Left lung (tissue), 10 donors: ENCODE measurements around the gene RNF148. TPM values are rescaled to one million over a fixed set of nuclear protein-coding genes. Genes with fewer than 3 reads are reported as not detected.

Source experiments
- ATAC-seq: fragments of 200-7000 bp; cut with Tn5 transposase; one replicate; pipeline ENCODE4 v1.9.1; 2020; ENCODE audit warnings: moderate library complexity
- DNase-seq, 4 donors: peaks; one replicate each; pipeline ENCODE4 v3.0.0-alpha.2; 2013 to 2020
- H3K27ac ChIP-seq, 2 donors: fragments of 200-600 bp; sonication (generic) in 1 of 2; one replicate each; pipeline versions ENCODE4 v1.5.0 to v1.8.0; 2020 to 2021
- H3K27me3 ChIP-seq, 2 donors: fragments of 200-600 bp; sonication (generic) in 1 of 2; one replicate each; pipeline versions ENCODE4 v1.5.0 to v1.8.0; 2020 to 2021
- H3K36me3 ChIP-seq, 2 donors: fragments of 200-600 bp; sonication (generic) in 1 of 2; one replicate each; pipeline versions ENCODE4 v1.5.0 to v1.8.0; 2020 to 2021
- H3K4me1 ChIP-seq, 2 donors: fragments of 200-600 bp; one replicate each; pipeline ENCODE4 v1.8.0; 2021
- H3K4me3 ChIP-seq, 2 donors: fragments of 200-600 bp; sonication (generic) in 1 of 2; one replicate each; pipeline versions ENCODE4 v1.5.0 to v1.8.0; 2020 to 2021; ENCODE audit warnings: mild to moderate bottlenecking in 1 of 2
- H3K9me3 ChIP-seq, 2 donors: fragments of 200-600 bp; sonication (generic) in 1 of 2; one replicate each; pipeline versions ENCODE4 v1.5.0 to v1.8.0; 2020 to 2021
- intact Hi-C, 2 donors: fragments of 100-400 bp; cut with DNase I; formaldehyde crosslinking; loops; one replicate each; pipeline versions ENCODE4 v1.11.2 to v1.14.2; 2022
- polyA plus RNA-seq, 6 donors: library from polyadenylated mRNA; unstranded; fragments of 120-200 nt; gene quantifications; one replicate each; pipeline ENCODE4 v1.2.1, GENCODE V29; 2013; ENCODE audit not compliant: insufficient read length in 6 of 6
- total RNA-seq, 2 donors: library from RNA; stranded (reverse); fragmentation: NEBNext Ultra II Directional; extraction: Animal tissue kit (Norgen Biotek cat#: 25700); gene quantifications; one replicate each; pipeline ENCODE4 v1.2.1, GENCODE V29; 2021
- TF ChIP-seq, protein P1 (sequence below), 2 donors: fragments of 200-600 bp; sonication (generic) in 1 of 2; IDR thresholded peaks; one replicate each; pipeline versions ENCODE4 v1.5.0 to v1.8.0; 2021; ENCODE audit warnings: antibody characterized with exemption in 2 of 2
- donor health status: DM: no; HTN: yes; CAD: no.
- donor health status: DM: no; HTN: no; CAD: no.

RNF148 gene
- total and polyA plus RNA-seq, 8 donors = 0.34 to 2.1 (median 0.41) TPM; not detected in 1

DNA sequence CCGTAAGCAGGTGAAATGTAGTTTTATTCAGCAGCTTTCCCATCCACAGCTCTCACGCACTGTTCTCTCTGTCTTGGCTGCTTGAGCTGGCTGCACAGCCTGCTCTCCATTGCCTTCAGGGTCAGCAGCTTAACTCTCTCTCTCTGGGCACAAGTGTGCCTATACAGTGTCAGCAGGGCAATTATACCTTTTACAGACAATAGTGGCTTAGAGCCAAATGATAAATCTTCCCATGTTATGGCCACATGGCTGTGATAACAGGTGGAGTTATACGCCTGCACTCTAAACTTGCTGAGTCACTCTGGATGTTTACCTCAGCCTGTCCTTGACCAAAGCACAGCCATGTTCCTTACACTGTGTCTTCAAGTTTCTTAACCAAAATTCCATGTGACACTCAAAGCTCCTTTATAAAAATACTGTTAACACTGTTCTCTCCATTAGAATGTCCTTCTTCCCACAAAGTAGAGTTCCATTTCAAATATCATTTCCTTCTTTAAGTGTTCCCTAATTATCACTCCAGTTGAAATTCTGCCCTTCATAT lies 9.9 kb downstream of the RNF148 start:
- no peak for DNase-seq
- ATAC-seq = no peak
- H3K27me3 ChIP-seq = no peaks in the 10 kb centered on the region

DNA sequence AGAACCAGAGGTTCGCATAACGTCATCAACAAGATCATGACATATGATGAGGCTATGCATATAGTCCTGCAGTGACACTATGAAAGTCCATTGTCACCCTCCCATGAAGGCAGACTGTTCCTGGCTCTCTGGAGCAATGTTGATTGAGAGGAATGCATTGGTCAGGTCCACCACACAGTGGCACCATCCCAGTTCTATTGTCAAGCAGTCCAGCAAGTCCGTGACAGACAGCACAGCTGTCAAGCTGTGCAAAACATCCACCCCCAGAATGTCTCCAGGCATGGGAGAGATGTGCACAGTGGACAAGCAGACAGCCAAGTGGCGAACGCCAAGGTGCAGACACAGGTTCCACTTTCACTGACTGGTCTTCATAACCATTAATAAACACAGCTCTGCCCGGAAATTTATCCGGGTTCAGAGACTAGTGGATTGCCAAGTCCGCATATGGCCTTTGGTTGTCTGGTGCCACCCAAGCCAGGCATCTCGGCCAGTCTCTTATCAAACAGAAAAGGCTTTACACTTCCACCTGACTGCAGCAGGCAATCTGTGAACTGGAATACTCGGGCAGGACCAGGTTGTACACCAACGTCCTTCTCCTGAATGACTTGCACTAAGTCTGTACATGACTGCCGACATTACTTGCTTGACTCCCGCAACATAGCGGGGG lies 11.0 kb downstream of the RNF148 start:
- no peak for ATAC-seq
- TF ChIP-seq, protein P1, sequence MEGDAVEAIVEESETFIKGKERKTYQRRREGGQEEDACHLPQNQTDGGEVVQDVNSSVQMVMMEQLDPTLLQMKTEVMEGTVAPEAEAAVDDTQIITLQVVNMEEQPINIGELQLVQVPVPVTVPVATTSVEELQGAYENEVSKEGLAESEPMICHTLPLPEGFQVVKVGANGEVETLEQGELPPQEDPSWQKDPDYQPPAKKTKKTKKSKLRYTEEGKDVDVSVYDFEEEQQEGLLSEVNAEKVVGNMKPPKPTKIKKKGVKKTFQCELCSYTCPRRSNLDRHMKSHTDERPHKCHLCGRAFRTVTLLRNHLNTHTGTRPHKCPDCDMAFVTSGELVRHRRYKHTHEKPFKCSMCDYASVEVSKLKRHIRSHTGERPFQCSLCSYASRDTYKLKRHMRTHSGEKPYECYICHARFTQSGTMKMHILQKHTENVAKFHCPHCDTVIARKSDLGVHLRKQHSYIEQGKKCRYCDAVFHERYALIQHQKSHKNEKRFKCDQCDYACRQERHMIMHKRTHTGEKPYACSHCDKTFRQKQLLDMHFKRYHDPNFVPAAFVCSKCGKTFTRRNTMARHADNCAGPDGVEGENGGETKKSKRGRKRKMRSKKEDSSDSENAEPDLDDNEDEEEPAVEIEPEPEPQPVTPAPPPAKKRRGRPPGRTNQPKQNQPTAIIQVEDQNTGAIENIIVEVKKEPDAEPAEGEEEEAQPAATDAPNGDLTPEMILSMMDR (IDR thresholded peaks at IDR 0.05) = no peak
- no peak overlapping the region for H3K4me3 ChIP-seq
- H3K27ac ChIP-seq = no peak overlapping the region
- H3K27me3 ChIP-seq = no peaks in the 10 kb centered on the region
- intact Hi-C loops = no loop called here
- H3K9me3 ChIP-seq = peaks cover 0 to 3% of the 10 kb centered on the region in 2 donors
- H3K4me1 ChIP-seq = no peaks in the 10 kb centered on the region
- H3K36me3 ChIP-seq = no peaks in the 10 kb centered on the region
- DNase-seq = no peak

More for the DNA sequence above, 9.9 kb downstream of the RNF148 start:
- Histone ChIP-seq H3K9me3 (peaks cover 0 to 3% of the 10 kb centered on the region in 2 donors), H3K27ac (no peak overlapping the region), H3K36me3 (no peaks in the 10 kb centered on the region), H3K4me3 (no peak overlapping the region), H3K4me1 (no peaks in the 10 kb centered on the region)
- TF ChIP-seq, protein P1 (IDR thresholded peaks at IDR 0.05) = no peak
- intact Hi-C loops = no loop called here

DNA sequence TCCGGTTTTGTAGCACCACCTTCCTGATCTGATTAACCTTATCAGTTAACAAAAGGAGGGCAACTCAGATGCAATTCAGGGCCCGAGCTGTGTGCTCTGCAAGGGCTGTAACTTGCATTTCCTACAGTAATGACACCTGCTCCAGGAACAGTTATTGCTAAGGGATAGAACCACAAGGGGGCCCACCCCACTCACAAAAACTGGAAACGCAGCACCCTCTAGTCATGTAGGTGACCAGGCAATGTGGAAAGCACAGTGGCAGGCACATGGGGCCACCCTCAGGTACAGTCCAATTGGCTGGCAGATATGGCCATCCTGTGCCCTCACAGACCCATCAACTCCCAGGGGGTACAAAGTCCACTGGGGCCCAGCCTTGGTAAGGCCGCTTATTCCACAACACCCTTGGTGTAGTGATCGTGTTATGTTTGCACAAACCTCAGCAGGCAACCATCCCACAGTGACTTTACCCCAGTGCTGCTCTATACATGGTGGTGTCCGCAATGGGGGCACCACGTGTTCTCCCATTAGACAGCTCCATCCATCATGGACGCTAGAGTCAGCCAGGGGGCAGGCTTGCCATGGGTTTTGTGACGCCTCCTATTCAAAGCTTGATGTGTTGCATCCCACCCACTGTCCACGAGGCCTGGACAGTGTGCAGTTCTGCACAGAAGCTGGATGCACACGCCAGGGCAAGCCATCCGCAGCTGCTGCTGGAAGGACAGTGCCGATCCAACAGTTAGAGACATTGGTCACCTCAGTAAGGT lies 13.2 kb downstream of the RNF148 start:
- TF ChIP-seq, protein P1 (IDR thresholded peaks at IDR 0.05) = no peak
- H3K4me1 ChIP-seq = no peaks in the 10 kb centered on the region
- ATAC-seq = no peak

DNA sequence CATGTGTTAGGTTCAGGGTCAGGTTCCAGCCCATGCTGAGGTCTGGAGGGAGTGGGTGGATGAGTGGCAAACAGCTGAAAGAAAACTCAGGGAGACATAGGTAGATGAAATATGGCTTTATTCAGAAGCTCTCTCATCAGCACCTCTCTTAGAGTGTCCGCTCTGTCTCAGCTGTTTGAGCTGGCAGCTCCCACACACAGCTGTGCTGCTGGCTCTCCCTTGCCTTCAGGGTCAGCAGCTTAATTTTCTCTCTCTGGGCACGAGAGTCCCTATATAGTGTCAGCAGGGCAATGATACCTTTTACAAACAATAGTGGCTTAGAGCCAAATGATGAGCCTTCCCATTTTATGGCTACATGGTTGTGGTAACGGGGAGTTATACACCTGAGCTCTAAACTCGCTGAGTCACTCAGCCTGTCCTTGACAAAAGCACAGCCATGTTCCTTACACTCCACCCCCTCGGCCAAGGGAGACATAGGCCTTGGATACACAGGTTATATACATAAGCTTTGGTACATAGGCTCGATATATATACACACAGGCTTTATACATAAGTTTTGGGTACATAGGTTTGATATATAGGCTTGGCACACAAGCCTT lies 14.2 kb downstream of the RNF148 start:
- Histone ChIP-seq H3K9me3 (peaks cover 0 to 3% of the 10 kb centered on the region in 2 donors), H3K36me3 (no peaks in the 10 kb centered on the region), H3K4me1 (no peaks in the 10 kb centered on the region), H3K27me3 (no peaks in the 10 kb centered on the region), H3K27ac (no peak overlapping the region), H3K4me3 (no peak overlapping the region)
- ATAC-seq = no peak
- intact Hi-C loops = no loop called here
- no peak for DNase-seq
- TF ChIP-seq, protein P1 (IDR thresholded peaks at IDR 0.05) = no peak

More for the DNA sequence above, 13.2 kb downstream of the RNF148 start:
- H3K27ac ChIP-seq = no peak overlapping the region
- DNase-seq = no peak
- no peaks in the 10 kb centered on the region for H3K36me3 ChIP-seq
- peaks cover 0 to 3% of the 10 kb centered on the region in 2 donors for H3K9me3 ChIP-seq
- H3K27me3 ChIP-seq = no peaks in the 10 kb centered on the region
- H3K4me3 ChIP-seq = no peak overlapping the region
- intact Hi-C loops = no loop called here
